GM19468 (cell line): ENCODE measurements around the gene ZNF479.
"Not testable (repeated sequence)": the region's sequence is repeated elsewhere in the genome, so short reads cannot be mapped to it uniquely, and the experiment has no call there.

Source experiments
- ATAC-seq: cut with Tn5 transposase; IDR thresholded peaks from one replicate; pipeline ENCODE4 v1.9.1; 2021; ENCODE audit warnings: mild to moderate bottlenecking, moderate library complexity, moderate number of reproducible peaks; ENCODE audit not compliant: unreplicated experiment; ENCODE audit errors: extremely low read depth

ZNF479 gene

DNA sequence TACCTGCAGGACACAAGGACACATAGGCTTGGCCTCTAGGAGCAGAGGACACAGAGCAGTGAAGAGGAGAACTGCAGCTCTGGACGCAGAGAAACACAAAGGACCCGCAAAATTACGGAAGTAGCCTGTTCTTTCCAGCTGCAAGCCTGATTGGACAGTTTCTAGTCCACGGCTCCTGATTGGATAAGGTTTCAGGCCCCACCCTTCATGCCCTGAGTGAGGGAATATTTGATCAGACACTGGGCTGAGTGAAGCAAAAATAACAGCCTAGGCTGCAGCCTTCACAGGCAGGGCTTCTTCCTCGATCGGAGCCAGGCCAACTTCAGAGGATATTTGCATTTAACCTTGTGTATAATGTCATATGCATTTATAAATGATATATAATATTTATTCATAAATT lies at the start of gene ZNF479:
ZNF479 (minus strand) TSS at position 101 of the 400 bp plus-strand sequence. CDS start 112 bp downstream, outside the sequence.
- ATAC-seq = not testable (repeated sequence)

DNA sequence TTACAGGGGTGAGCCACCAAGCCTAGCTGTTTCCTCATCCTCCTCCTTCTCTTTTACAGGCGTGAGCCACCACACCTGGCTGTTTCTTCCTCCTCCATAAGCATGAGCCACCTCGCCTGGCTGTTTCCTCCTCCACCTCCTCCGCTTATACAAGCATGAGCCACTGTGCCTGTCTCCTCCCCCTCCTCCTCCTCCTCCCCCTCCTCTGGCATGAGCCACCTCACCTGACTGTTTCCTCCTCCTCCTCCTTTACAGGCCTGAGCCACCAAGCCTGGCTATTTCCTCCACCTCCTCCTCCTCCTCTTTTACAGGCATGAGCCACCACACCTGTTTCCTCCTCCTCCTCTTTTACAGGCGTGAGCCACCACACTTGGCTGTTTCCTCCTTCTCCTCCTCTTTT lies 49.8 kb upstream of the ZNF479 start:
- no peak for ATAC-seq

DNA sequence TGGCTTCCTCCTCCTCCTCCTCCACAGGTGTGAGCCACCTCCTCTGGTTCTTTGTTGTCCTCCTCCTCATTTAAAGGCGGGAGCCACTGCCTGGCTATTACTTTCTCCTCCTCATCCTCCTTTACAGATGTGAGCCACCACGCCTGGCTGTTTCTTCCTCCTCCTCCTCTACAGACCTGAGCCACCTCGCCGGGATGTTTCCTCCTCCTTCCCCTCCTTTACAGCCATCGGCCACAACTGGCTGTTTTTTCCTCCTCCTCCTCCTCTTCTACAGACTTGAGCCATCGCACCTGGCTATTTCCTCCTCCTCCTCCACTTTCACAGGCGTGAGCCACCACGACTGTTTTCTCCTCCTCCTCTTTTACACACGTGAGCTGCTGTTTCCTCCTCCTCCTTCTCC lies 49.0 kb upstream of the ZNF479 start:
- ATAC-seq = no peak

DNA sequence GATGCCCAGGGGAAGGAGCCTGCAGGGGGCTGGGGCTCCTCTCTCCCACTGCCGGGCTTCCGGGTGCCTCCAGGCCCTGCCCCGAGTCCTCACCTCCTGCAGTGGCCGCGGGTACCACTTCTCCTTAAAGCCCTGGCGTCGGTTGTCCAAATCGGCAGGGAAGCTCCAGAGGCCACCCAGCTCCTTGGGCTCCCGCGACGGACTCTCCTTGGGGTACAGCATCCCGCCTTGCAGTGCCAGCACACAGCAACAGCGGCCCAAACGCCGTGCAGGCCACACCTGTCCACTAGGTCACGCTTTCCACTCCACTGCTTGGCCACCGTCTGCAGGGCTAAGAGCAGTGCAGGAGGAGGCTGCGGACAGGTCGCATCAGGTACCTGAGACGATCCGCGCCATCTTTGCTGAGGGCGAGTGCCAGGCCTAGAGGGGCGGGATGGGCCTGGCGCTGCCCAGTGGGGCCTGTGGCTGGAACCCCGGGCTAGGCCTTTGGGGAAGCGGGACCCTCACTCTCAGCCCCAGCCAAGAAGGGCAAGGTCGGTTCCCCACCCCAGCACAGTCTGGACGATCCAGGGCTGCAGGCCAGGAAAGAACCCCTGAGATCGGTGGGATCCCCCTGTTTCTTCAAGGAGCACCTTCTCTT lies 47.7 kb upstream of the ZNF479 start:
- ATAC-seq = no peak

DNA sequence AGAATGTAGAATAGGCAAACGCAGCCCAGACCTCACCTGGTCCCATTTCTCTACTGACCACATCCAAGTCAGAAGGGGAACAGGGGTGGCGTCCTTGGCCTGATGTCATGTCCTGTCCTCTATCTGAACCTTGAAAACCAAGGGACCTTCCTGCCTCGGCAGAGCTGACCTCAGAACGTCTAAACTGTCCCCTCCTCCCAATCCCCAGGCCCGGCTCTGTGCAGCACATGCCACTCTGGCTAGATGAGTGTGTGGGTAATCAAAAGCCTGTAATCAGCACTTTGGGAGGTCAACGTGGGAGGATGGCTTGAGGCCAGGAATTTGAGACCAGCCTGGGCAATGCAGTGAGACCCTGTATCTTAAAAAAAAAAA lies 46.5 kb upstream of the ZNF479 start:
- no peak for ATAC-seq

DNA sequence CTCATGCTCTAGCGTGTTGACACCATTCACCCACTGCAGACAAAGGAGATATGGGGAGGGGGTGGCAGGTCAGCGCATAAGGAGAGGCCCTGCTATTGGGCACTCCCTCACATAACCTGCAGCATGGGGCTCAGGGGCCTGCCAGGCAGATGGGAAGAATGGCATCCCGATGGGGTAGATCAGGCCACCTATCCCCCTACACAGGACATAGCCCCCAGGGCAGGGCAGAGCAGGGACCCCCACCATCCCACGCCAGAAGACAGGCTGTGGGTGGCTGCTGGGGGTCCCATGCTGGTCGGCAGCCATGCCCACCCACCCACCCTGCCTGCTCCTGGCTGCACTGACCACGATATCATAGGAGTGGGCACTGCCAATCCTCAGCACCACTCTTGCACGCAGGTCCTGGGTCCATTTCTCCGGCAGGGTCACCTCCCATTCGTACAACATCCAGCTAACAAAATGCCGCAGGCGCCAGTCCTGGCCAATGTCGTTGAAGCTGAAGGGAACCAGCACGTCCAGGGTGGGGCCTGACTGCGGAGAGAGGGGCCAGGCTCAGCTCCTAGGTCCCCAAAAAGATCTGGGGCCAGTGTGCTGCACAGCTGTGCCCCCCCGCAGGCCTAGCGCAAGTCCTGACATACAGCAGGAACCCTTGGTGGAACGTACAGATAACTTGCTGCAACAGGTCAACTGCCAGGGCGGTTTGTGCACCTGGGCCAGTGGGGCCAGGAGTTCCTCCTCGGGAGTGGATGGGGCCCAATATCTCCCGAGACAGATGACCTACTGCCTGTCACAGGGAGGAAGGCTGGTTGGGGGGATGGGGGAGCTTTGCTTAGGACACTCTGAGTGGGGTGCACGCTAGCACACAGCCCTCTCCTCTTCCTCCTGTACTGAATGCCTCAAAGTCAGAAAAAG lies 45.9 kb upstream of the ZNF479 start:
- ATAC-seq = no peak

DNA sequence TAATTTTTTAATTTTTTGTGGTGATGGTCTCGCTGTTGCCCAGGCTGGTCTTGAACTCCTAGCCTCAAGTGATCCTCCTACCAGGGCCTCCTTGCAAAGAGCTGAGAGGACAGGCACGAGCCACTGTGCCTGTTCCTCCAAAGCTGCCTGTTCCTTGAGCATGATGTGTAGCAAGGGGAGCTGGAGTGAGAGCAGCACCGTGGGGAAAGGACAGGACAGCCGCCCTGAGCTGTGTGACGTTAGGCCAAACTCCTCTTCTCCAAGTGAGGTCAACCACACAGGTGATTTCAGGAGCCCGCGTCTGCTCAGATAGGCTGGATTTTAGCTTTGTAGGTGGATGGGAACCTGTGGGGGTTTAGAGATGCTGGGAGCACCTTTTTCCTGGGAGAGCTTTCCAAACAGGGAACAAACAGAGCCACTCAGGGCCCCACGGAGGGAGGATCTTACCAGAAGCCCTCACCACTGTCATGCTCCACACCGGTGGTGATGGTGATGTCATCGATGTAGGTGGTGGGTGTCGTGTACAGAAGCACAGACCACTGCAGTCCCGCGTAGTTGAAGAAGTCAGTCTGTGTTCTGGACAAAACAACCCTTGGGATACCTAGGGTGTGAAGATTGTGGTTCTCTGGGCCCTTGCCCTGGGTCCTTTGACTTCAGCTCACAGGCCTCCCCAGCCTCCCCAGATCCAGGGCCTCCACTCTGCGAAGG lies 44.8 kb upstream of the ZNF479 start:
- no peak for ATAC-seq

DNA sequence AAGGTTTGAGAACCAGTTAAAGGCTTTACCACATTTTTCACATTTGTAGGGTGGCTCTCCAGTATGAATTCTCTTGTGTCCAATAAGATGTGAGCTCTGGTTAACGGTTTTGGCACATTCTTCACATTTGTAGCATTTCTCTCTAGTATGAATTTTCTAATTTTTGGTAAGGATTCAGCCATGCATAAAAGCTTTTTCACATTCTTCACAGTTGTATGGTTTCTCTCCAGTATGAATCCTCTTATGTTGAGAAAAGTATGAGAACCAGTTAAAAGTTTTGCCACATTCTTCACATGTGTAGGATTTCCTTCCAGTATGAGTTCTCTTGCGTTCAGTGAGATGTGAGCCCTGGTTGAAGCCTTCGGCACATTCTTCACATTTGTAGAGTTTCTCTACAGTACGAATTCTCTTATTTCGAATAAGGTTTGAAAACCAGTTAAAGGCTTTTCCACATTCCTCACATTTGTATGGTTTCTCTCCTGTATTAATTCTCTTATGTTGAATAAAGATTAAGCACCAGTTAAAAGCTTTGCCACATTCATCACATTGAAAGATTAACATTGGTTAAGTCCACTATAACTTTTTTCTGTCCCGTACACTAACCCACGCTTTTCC lies 33.2 kb upstream of the ZNF479 start:
- ATAC-seq = no peak

DNA sequence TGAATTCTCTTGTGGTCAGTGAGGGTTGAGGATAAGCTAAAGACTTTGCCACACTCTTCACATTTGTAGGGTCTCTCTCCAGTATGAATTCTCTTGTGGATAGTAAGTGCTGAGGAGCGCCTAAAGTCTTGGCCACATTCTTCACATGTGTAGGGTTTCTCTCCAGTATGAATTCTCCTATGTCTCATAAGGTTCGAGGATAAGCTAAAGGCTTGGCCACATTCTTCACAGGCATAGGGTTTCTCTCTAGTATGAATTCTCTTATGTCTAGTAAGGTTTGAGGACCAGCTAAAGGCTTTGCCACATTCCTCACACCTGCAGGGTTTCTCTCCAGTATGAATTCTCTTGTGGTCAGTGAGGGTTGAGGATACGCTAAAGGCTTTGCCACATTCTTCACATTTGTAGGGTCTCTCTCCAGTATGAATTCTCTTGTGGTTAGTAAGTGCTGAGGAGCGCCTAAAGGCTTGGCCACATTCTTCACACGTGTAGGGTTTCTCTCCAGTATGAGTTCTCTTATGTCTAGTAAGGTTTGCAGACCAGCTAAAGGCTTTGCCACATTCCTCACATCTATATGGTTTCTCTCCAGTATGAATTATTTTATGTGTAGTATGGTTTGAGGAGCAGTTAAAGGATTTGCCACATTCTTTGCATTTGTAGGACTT lies 12.0 kb downstream of the ZNF479 start:
- ATAC-seq = not testable (repeated sequence)
